ENCODE data around the gene MLANA. TPM values are rescaled to one million over a fixed set of nuclear protein-coding genes. Genes with fewer than 3 reads are reported as not detected.

MLANA gene
- total and polyA plus RNA-seq, 10 of the 15 experiments (the other 5 are each of a cell fraction or from before 2014, with no cell fraction given): 0.11 to 0.26 (median 0.13) TPM; not detected in 6

DNA sequence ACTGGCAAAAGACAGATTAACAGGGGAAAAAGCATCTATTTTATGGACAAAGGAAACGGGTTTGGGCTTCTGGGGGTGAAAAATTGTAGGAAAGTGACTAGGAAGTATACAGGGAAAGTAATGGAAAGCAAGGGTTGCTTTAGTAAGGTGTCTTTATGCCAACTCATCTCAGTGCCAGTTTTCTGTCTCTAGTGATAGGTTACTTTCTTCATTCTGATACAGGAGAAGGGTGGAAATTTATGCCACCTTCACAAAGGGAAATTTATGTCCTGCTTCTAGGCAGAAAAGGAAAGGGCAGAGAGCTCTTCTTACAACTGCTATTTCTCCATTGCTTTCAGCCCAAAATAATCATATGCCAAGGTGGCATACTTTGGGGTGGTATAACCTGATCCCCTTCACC lies 37.7 kb upstream of the MLANA start (continued):
- TF ChIP-seq TCF7 (IDR thresholded peaks at IDR 0.05; ENCODE audit: borderline replicate concordance) (no peak), RFX5 (IDR thresholded peaks at IDR 0.05; ENCODE audit: low read depth, low read length) (no peak)

DNA sequence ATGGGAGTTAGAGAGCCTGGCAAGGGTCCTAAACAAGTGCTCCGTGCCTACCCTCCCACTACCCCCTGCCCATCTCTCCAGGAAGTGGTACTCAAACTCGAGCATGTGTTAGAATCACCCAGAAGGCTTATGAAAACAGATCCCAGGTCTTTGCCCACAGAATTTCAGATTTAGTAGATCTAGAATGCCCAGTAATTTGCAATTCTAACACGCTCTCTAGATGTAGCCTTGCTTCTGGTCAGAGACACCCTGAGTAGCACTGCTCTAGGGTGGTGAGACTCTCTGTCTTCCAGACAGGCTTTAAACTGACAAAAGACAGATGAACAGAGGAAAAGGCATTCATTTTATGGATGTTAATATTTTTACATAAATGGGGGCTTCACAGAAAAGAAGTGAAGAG lies 37.1 kb upstream of the MLANA start:
- no peak for DNase-seq (ENCODE audit: low read depth, low spot score)
- Histone ChIP-seq H2AFZ (ENCODE audit: control insufficient read depth, low read depth, low read length) (peak overlapping the region; percentile 64), H3K9me3 (replicated peaks; ENCODE audit: control insufficient read depth, insufficient read depth, low read length) (no peaks in the 10 kb centered on the region; the same call in 2 of the 3 replicates), H3K9ac (ENCODE audit: control insufficient read depth, insufficient read depth, low read length) (no peak overlapping the region), H3K36me3 (ENCODE audit: control insufficient read depth in 2 of 2, insufficient read depth in 2 of 2, low read length in 1 of 2) (no peaks in the 10 kb centered on the region), H3K4me3 (no peak overlapping the region), H4K20me1 (ENCODE audit: control insufficient read depth, insufficient read depth) (no peaks in the 10 kb centered on the region), H3K4me2 (ENCODE audit: control insufficient read depth, insufficient read depth) (peak overlapping the region; percentile 31), H3K27me3 (replicated peaks in 1 of 2; ENCODE audit: control insufficient read depth in 2 of 2, insufficient read depth in 2 of 2, low read length in 1 of 2) (no peaks in the 10 kb centered on the region), H3K27ac (ENCODE audit: control insufficient read depth, insufficient read depth) (peak overlapping the region; percentile 29; the same call in 1 of the 2 replicates), H3K79me2 (ENCODE audit: control insufficient read depth, insufficient read depth, low read length) (no peaks in the 10 kb centered on the region), H3K4me1 (ENCODE audit: control insufficient read depth, insufficient read depth, low read length) (peaks cover 37% of the 10 kb centered on the region)
- intact Hi-C loops (cut with micrococcal nuclease; ENCODE audit: unreplicated experiment) (no loop called here), in situ Hi-C loops (cut with MboI) (no loop called here)
- ChIA-PET CTCF (interaction anchor here (0.7 to 4.3 kb wide), 6 partner anchors 10 to 33 kb away, joined by 4 to 23 read pairs (median 6); partner anchors contain the start of gene ERMP1), SMC1A (ENCODE audit: uncharacterized antibody, unreplicated experiment) (interaction anchor here (0.7 to 4.4 kb wide), 8 partner anchors 9 to 254 kb away, joined by 3 to 58 read pairs (median 6); partner anchors contain the start of gene ERMP1), RAD21 (ENCODE audit: unreplicated experiment) (interaction anchor here (1.1 to 5.5 kb wide), 6 partner anchors 10 to 200 kb away, joined by 3 to 59 read pairs (median 9); partner anchors contain the start of gene ERMP1), POLR2A (interaction anchor here (1.2 to 10.5 kb wide), 3 partner anchors 22 to 195 kb away, joined by 3 to 142 read pairs (median 3); partner anchors contain the start of gene ERMP1)
- no peak for TF ChIP-seq MTA2 (IDR thresholded peaks at IDR 0.05; ENCODE audit: low read depth)
- 39% methylated on average over 3 of the region's 3 CpGs for WGBS (ENCODE audit: insufficient coverage, insufficient replicate concordance, low lambda C conversion rate, missing lambda C conversion rate)
- no TSS peak for BruUV-seq (replicated peaks)
- FAIRE-seq: no peak
- ATAC-seq: no peak
